Panc1 (cell line): ENCODE results near the gene LRMDA. TPM values are rescaled to one million over a fixed set of nuclear protein-coding genes. Genes with fewer than 3 reads are reported as not detected.

Experiments
- ATAC-seq: fragments of 200-7000 bp; cut with Tn5 transposase; 2 replicates; pipeline ENCODE4 v1.9.1; 2020; ENCODE audit warnings: mild to moderate bottlenecking, moderate library complexity
- BruUV-seq: library from RNA; stranded (reverse); fragments of 400-500 nt; replicated peaks from 2 replicates; lab custom pipeline; 2021; lab: Mats Ljungman, UMichigan
- CTCF ChIA-PET: fragments of 300-600 bp; sonication (Branson Sonifier 250); formaldehyde crosslinking; loops from one replicate; lab custom pipeline; 2022; ENCODE audit warnings: antibody characterized with exemption; lab: Charles Lee
- POLR2A ChIA-PET: fragments of 300-600 bp; sonication (Branson Sonifier 250); formaldehyde crosslinking; loops from one replicate; lab custom pipeline; 2022; ENCODE audit warnings: antibody characterized with exemption; lab: Charles Lee
- DNase-seq: peaks from one replicate; pipeline ENCODE4 v3.0.0-alpha.2; 2010; ENCODE audit warnings: low read depth, low spot score
- H3K27ac ChIP-seq: 2 replicates; pipeline ENCODE4 v1.5.1; 2011; ENCODE audit warnings: mild to moderate bottlenecking, low read length, inconsistent platforms
- H3K27me3 ChIP-seq: fragments of 200-500 bp; sonication (Bioruptor generic); 2 replicates; pipeline ENCODE4 v1.6.0; 2014; ENCODE audit warnings: low read length, inconsistent platforms; ENCODE audit not compliant: control insufficient read depth, insufficient read depth
- H3K36me3 ChIP-seq: fragments of 200-500 bp; sonication (Bioruptor generic); 2 replicates; pipeline ENCODE4 v1.5.1; 2014; ENCODE audit warnings: inconsistent platforms, mild to moderate bottlenecking, low read length, moderate library complexity; ENCODE audit not compliant: control insufficient read depth, insufficient read depth
- H3K4me1 ChIP-seq: 2 replicates; pipeline ENCODE4 v1.5.1; 2011; ENCODE audit warnings: inconsistent platforms, mild to moderate bottlenecking, low read length, moderate library complexity; ENCODE audit not compliant: control insufficient read depth, insufficient read depth
- H3K4me3 ChIP-seq, 2 experiments: 2 replicates each; pipeline ENCODE4 v1.5.1; 2011 to 2012; ENCODE audit warnings: low read depth in 2 of 2, low read length in 2 of 2, mild to moderate bottlenecking in 2 of 2, inconsistent platforms in 1 of 2, moderate library complexity in 1 of 2
- H3K9me3 ChIP-seq: fragments of 200-500 bp; sonication (Bioruptor generic); 2 replicates; pipeline ENCODE4 v1.5.1; 2014; ENCODE audit warnings: low read depth, mild to moderate bottlenecking, inconsistent platforms, low read length, moderate library complexity; ENCODE audit not compliant: control insufficient read depth, insufficient read depth
- POLR2AphosphoS5 ChIP-seq: IDR thresholded peaks from 2 replicates; pipeline ENCODE4 v1.6.1; 2012; ENCODE audit warnings: mild to moderate bottlenecking, low read depth, low read length, moderate library complexity
- SIN3A ChIP-seq: IDR thresholded peaks from 2 replicates; pipeline ENCODE4 v1.6.1; 2012; ENCODE audit warnings: low read depth, mild to moderate bottlenecking, low read length, moderate library complexity, borderline replicate concordance; ENCODE audit not compliant: insufficient read depth
- in situ Hi-C: cut with HindIII; loops from 2 replicates; pipeline ENCODE4 v1.10.0; 2016; ENCODE audit warnings: low sequenced_read_pairs, low pct_unique_long_range_greater_than_20kb
- intact Hi-C: fragments of 100-400 bp; cut with micrococcal nuclease; formaldehyde crosslinking; loops from one replicate; pipeline ENCODE4 v1.10.0; 2022; ENCODE audit not compliant: unreplicated experiment
- total RNA-seq: library from RNA; stranded (reverse); gene quantifications from one replicate; pipeline ENCODE4 v1.2.1, GENCODE V29; 2021; ENCODE audit not compliant: unreplicated experiment
- TF ChIP-seq, protein P1 (sequence below), 2 experiments: IDR thresholded peaks; 2 replicates each; pipeline ENCODE4 v1.6.1; 2011 to 2012; ENCODE audit warnings: low read depth in 2 of 2, control low read depth in 1 of 2, low read length in 1 of 2, mild to moderate bottlenecking in 1 of 2, moderate library complexity in 1 of 2; ENCODE audit not compliant: insufficient read depth in 1 of 2
- TF ChIP-seq, protein P2 (sequence below): fragments of 450-650 bp; IDR thresholded peaks from 2 replicates; pipeline ENCODE4 v1.5.1; 2017; ENCODE audit warnings: mild to moderate bottlenecking

The LRMDA gene
- total RNA-seq, 1 experiment from 2014 or later, result 1.2 TPM

DNA sequence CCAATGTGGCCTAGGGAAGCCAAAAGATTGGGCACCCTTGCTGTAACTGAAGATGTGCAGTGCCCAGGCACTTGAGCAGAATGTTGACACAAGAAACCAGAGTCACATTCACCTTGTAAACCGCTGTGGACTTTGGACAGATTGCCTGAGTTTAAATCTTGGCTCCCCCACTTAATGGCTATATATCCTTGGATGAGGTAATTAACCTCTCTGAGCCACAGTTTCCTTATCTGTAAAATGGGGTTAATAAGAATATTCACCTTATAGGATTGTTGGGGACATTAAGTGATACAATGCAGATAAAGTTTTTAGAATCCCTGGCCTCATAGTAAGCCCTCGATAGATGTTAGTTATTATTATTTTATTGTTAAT lies 331.0 kb downstream of the LRMDA start:
- H3K36me3 ChIP-seq, result no peaks in the 10 kb centered on the region
- CTCF ChIA-PET, result no interaction called here
- BruUV-seq, result no TSS peak
- in situ Hi-C loops, result no loop called here
- DNase-seq (no peak), ATAC-seq (no peak)
- H3K9me3 ChIP-seq, result no peaks in the 10 kb centered on the region
- intact Hi-C loops, result no loop called here
- no peaks in the 10 kb centered on the region for H3K4me1 ChIP-seq
- H3K27me3 ChIP-seq, result peaks cover 13% of the 10 kb centered on the region
- POLR2A ChIA-PET, result no interaction called here
- no peak overlapping the region for H3K4me3 ChIP-seq
- no peak overlapping the region for H3K27ac ChIP-seq
- TF ChIP-seq, protein P1, sequence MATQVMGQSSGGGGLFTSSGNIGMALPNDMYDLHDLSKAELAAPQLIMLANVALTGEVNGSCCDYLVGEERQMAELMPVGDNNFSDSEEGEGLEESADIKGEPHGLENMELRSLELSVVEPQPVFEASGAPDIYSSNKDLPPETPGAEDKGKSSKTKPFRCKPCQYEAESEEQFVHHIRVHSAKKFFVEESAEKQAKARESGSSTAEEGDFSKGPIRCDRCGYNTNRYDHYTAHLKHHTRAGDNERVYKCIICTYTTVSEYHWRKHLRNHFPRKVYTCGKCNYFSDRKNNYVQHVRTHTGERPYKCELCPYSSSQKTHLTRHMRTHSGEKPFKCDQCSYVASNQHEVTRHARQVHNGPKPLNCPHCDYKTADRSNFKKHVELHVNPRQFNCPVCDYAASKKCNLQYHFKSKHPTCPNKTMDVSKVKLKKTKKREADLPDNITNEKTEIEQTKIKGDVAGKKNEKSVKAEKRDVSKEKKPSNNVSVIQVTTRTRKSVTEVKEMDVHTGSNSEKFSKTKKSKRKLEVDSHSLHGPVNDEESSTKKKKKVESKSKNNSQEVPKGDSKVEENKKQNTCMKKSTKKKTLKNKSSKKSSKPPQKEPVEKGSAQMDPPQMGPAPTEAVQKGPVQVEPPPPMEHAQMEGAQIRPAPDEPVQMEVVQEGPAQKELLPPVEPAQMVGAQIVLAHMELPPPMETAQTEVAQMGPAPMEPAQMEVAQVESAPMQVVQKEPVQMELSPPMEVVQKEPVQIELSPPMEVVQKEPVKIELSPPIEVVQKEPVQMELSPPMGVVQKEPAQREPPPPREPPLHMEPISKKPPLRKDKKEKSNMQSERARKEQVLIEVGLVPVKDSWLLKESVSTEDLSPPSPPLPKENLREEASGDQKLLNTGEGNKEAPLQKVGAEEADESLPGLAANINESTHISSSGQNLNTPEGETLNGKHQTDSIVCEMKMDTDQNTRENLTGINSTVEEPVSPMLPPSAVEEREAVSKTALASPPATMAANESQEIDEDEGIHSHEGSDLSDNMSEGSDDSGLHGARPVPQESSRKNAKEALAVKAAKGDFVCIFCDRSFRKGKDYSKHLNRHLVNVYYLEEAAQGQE (IDR thresholded peaks at IDR 0.05; ENCODE audit: insufficient read depth in 1 of 2, low read depth in 2 of 2, low read length in 1 of 2), result no peak
- no peak for TF ChIP-seq POLR2AphosphoS5
- TF ChIP-seq SIN3A, result no peak

DNA sequence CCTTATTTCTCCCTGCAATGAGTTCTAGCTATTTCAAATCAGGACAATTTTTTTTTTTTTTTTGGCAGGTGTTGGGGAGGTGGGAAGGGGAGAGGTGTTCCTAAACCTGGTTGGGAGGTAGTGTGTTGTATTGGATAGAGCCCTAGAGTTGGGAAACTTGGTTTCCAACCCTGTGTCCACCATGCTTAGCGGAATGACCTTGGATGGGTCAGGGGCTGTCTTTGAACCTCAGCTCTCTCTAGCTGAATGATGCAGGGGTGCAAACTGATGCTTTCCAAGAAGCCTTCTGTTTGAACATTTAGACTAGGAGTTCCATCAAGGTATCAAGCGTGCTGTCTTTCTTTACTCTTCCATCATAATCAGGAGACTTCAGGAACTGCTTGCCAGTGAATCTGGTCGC lies 332.2 kb downstream of the LRMDA start:
- no peak overlapping the region for H3K27ac ChIP-seq
- CTCF ChIA-PET, result interaction anchor here (0.6 kb wide), 1 partner anchor 1953 kb away, joined by 3 read pairs; no protein-coding TSS in a partner anchor
- intact Hi-C loops, result no loop called here

DNA sequence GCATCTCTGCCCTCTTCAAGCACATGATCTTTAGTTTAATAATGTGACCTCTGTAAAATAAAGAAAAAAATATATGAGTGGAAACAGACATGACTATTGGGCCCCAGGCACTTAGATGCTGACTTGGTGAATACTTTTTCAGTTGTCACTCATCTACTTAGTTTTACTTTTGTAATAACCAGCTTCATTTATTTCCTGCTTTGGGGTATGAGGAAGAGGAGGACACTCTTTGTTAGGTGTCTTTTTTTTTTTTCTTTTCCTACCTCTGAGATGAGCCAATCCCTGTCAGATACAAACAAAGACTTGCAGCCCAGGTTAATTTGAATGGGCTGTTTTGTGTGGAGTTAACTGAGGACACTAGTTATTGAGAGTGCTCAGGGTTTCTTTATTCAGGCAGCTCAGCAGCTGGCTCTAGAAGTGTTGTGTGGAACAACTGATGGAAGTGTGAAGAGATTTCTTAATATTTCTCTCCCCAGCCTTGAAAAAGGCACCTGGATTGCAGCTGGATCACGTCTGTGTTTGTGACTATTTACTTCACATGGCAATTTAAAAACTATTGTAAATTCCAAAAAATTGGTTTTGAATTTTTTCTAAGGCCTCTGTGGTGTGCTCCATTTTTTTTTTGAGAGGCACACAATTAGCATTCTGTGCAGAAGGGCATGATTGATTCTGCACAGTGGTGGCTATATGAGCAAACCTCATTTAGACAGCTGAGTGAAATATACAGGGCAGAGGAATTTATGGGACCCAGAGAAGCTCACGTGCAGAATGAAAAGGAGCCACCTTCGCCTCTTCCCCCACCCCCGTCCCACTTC lies 333.8 kb downstream of the LRMDA start:
- Histone ChIP-seq H3K4me3 (no peak overlapping the region), H3K4me1 (no peaks in the 10 kb centered on the region), H3K27ac (no peak overlapping the region), H3K36me3 (no peaks in the 10 kb centered on the region), H3K27me3 (peaks cover 3% of the 10 kb centered on the region), H3K9me3 (no peaks in the 10 kb centered on the region)
- ChIA-PET POLR2A (no interaction called here), CTCF (no interaction called here)
- in situ Hi-C loops, result no loop called here
- intact Hi-C loops, result no loop called here
- TF ChIP-seq SIN3A, result no peak
- TF ChIP-seq, protein P2, sequence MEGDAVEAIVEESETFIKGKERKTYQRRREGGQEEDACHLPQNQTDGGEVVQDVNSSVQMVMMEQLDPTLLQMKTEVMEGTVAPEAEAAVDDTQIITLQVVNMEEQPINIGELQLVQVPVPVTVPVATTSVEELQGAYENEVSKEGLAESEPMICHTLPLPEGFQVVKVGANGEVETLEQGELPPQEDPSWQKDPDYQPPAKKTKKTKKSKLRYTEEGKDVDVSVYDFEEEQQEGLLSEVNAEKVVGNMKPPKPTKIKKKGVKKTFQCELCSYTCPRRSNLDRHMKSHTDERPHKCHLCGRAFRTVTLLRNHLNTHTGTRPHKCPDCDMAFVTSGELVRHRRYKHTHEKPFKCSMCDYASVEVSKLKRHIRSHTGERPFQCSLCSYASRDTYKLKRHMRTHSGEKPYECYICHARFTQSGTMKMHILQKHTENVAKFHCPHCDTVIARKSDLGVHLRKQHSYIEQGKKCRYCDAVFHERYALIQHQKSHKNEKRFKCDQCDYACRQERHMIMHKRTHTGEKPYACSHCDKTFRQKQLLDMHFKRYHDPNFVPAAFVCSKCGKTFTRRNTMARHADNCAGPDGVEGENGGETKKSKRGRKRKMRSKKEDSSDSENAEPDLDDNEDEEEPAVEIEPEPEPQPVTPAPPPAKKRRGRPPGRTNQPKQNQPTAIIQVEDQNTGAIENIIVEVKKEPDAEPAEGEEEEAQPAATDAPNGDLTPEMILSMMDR, result no peak
- ATAC-seq, result no peak
- no TSS peak for BruUV-seq
- no peak for DNase-seq

More for the DNA sequence above, 332.2 kb downstream of the LRMDA start:
- Histone ChIP-seq H3K4me1 (no peaks in the 10 kb centered on the region), H3K36me3 (no peaks in the 10 kb centered on the region), H3K9me3 (no peaks in the 10 kb centered on the region), H3K4me3 (no peak overlapping the region), H3K27me3 (peaks cover 10% of the 10 kb centered on the region)
- no peak for ATAC-seq
- POLR2A ChIA-PET, result no interaction called here
- no peak for TF ChIP-seq POLR2AphosphoS5
- BruUV-seq, result no TSS peak
- in situ Hi-C loops, result no loop called here
- no peak for DNase-seq
